HepG2 (cell line): ENCODE measurements around the gene EMC9. TPM values are rescaled to one million over a fixed set of nuclear protein-coding genes. Genes with fewer than 3 reads are reported as not detected.

Experiments
- ATF7 ChIP-seq, 2 experiments: fragments of 450-650 bp in 1 of 2; sonication (generic) in 1 of 2; formaldehyde crosslinking in 1 of 2; IDR thresholded peaks; 2 replicates each; pipeline versions ENCODE4 v1.4.0 to v1.6.1; 2016 to 2020; ENCODE audit warnings: antibody characterized with exemption in 1 of 2, mild to moderate bottlenecking in 1 of 2, missing genetic modification reagents in 1 of 2
- DR1 ChIP-seq: sonication (generic); formaldehyde crosslinking; IDR thresholded peaks from 2 replicates; pipeline ENCODE4 v1.8.0; 2021; ENCODE audit warnings: mild to moderate bottlenecking, missing genetic modification reagents, inconsistent platforms
- DZIP1 ChIP-seq: sonication (generic); formaldehyde crosslinking; IDR thresholded peaks from 2 replicates; pipeline ENCODE4 v1.5.0; 2020; ENCODE audit warnings: mild to moderate bottlenecking, missing genetic modification reagents
- FUBP1 ChIP-seq: sonication (generic); formaldehyde crosslinking; IDR thresholded peaks from 2 replicates; pipeline ENCODE4 v1.5.1; 2020; ENCODE audit warnings: missing genetic modification reagents, mild to moderate bottlenecking, borderline replicate concordance
- RBFOX2 ChIP-seq: fragments of 200-400 bp; formaldehyde crosslinking; IDR thresholded peaks from 2 replicates; pipeline ENCODE4 v1.6.1; 2017; ENCODE audit warnings: low read depth, mild to moderate bottlenecking, low read length
- SP5 ChIP-seq: IDR thresholded peaks from 2 replicates; pipeline ENCODE4 v1.6.1; 2016; ENCODE audit warnings: low read depth, borderline replicate concordance
- TGIF2 ChIP-seq: IDR thresholded peaks from 2 replicates; pipeline ENCODE4 v1.6.1; 2016; ENCODE audit warnings: control low read depth, missing compliant biosample characterization
- ZNF337 ChIP-seq: sonication (generic); formaldehyde crosslinking; IDR thresholded peaks from 2 replicates; pipeline ENCODE4 v1.5.1; 2020; ENCODE audit warnings: missing genetic modification reagents, low read depth, mild to moderate bottlenecking, borderline replicate concordance
- ZNF577 ChIP-seq: sonication (generic); formaldehyde crosslinking; IDR thresholded peaks from 2 replicates; pipeline ENCODE4 v1.4.0; 2020; ENCODE audit warnings: mild to moderate bottlenecking, low read depth, missing genetic modification reagents, borderline replicate concordance
- ZNF609 ChIP-seq: sonication (generic); formaldehyde crosslinking; IDR thresholded peaks from 2 replicates; pipeline ENCODE4 v1.4.0; 2020; ENCODE audit warnings: mild to moderate bottlenecking, missing genetic modification reagents, borderline replicate concordance
- ZNF781 ChIP-seq: sonication (generic); formaldehyde crosslinking; IDR thresholded peaks from 2 replicates; pipeline ENCODE4 v1.5.1; 2020; ENCODE audit warnings: borderline replicate concordance, mild to moderate bottlenecking, missing genetic modification reagents; ENCODE audit errors: not compliant biosample characterization
- polyA plus RNA-seq, 8 experiments: library from polyadenylated mRNA; depleted of rRNA in 3 of 8; stranded (reverse) in 7 of 8; unstranded in 1 of 8; fragments of >200 nt; fragmentation: Illumina TruSeq in 4 of 8; extraction: Trizol in 4 of 8; gene quantifications; 2 replicates each; pipeline versions ENCODE4 v1.2.1 to v1.2.3, GENCODE V29; 2011 to 2016; ENCODE audit warnings: low read depth in 4 of 8, missing spikeins in 1 of 8, mixed read lengths in 1 of 8; ENCODE audit not compliant: insufficient read depth in 1 of 8
- total RNA-seq, 5 experiments: library from RNA; depleted of rRNA; stranded (reverse); fragments of >200 nt; fragmentation: Illumina TruSeq; extraction: Trizol; gene quantifications; 2 replicates each; pipeline ENCODE4 v1.2.3, GENCODE V29; 2016; ENCODE audit warnings: low read depth in 1 of 5
- TF ChIP-seq, protein P1 (sequence below): sonication (generic); formaldehyde crosslinking; IDR thresholded peaks from 2 replicates; pipeline ENCODE4 v1.4.0; 2020; ENCODE audit warnings: missing genetic modification reagents
- TF ChIP-seq, protein P2 (sequence below): sonication (generic); formaldehyde crosslinking; IDR thresholded peaks from 2 replicates; pipeline ENCODE4 v1.8.1; 2022; ENCODE audit warnings: mild to moderate bottlenecking, missing genetic modification reagents

The EMC9 gene
- total and polyA plus RNA-seq, 2 of the 13 experiments (the other 11 are each of a cell fraction or from before 2014, with no cell fraction given), result 60.5 to 78.7 TPM

DNA sequence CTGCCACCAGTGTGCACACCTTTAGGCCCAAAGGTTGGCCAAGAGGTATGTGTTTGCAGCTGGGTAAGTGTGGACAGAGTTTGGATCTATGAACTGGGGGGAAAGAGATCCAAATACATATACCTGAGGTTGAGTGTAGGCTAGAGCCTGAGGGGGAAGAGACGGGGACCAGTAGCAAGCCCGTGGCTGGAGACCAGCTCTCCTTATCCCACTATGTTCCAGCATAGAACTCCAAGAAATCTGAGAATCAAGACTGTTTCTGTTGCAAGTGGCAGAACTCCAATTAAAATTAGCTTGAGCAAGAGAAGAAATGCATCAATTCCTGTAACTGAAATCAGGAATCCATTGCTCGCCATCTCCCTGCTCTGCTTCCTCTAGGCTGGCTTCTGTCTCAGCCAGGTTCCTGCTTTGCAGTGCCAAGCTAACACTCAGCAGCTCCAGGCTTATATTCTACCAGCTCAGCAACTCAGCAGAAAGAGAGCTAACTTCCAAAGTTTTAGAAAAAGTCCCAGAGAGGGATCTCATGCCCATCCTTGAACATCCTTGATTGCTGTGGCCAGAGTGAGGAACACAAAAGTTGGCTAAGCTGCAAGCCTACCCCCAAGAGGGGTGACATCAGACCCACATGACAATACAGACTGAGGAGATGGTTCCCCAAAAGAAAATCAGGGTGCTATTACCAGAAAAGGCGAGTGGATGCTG lies 48.7 kb downstream of the EMC9 start (continued):
- no peak for TF ChIP-seq DZIP1
- no peak for TF ChIP-seq ZNF337 (CRISPR knock-in tag)
- TF ChIP-seq SP5 (CRISPR knock-in tag), result no peak
- TF ChIP-seq ZNF781, result peak; percentile 17
- TF ChIP-seq, protein P1, sequence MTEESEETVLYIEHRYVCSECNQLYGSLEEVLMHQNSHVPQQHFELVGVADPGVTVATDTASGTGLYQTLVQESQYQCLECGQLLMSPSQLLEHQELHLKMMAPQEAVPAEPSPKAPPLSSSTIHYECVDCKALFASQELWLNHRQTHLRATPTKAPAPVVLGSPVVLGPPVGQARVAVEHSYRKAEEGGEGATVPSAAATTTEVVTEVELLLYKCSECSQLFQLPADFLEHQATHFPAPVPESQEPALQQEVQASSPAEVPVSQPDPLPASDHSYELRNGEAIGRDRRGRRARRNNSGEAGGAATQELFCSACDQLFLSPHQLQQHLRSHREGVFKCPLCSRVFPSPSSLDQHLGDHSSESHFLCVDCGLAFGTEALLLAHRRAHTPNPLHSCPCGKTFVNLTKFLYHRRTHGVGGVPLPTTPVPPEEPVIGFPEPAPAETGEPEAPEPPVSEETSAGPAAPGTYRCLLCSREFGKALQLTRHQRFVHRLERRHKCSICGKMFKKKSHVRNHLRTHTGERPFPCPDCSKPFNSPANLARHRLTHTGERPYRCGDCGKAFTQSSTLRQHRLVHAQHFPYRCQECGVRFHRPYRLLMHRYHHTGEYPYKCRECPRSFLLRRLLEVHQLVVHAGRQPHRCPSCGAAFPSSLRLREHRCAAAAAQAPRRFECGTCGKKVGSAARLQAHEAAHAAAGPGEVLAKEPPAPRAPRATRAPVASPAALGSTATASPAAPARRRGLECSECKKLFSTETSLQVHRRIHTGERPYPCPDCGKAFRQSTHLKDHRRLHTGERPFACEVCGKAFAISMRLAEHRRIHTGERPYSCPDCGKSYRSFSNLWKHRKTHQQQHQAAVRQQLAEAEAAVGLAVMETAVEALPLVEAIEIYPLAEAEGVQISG (CRISPR knock-in tag), result no peak
- TF ChIP-seq, protein P2, sequence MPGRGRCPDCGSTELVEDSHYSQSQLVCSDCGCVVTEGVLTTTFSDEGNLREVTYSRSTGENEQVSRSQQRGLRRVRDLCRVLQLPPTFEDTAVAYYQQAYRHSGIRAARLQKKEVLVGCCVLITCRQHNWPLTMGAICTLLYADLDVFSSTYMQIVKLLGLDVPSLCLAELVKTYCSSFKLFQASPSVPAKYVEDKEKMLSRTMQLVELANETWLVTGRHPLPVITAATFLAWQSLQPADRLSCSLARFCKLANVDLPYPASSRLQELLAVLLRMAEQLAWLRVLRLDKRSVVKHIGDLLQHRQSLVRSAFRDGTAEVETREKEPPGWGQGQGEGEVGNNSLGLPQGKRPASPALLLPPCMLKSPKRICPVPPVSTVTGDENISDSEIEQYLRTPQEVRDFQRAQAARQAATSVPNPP (CRISPR knock-in tag), result peak; percentile 5; the same call in 1 of the 2 replicates
- no peak for TF ChIP-seq ATF7 (IDR thresholded peaks at IDR 0.05)
- TF ChIP-seq ATF7 (CRISPR knock-in tag; IDR thresholded peaks at IDR 0.05), result 0 out of 2 replicates have a peak, but pooled peaks have one; percentile 22
- no peak for TF ChIP-seq RBFOX2
- TF ChIP-seq DR1 (CRISPR knock-in tag), result no peak
- TF ChIP-seq ZNF609 (CRISPR knock-in tag), result 0 out of 2 replicates have a peak, but pooled peaks have one; percentile 47
- no peak for TF ChIP-seq TGIF2 (CRISPR knock-in tag)
- 0 out of 2 replicates have a peak, but pooled peaks have one; percentile 62 for TF ChIP-seq ZNF577
- TF ChIP-seq FUBP1 (CRISPR knock-in tag), result no peak
